Mammary epithelial cell (primary cell): ENCODE measurements around the gene VSTM2L.

ENCODE experiments used
- EZH2 ChIP-seq: IDR thresholded peaks from 2 replicates; pipeline ENCODE4 v1.6.1; 2012; ENCODE audit warnings: low read length, inconsistent platforms, borderline replicate concordance
- TF ChIP-seq, protein P1 (sequence below), 2 donors: IDR thresholded peaks in 1 of 2; conservative IDR thresholded peaks in 1 of 2; 2 replicates each; pipeline ENCODE4 v1.5.1; 2011 to 2012; ENCODE audit warnings: inconsistent platforms in 2 of 2, low read length in 2 of 2, mild to moderate bottlenecking in 2 of 2, control low read depth in 1 of 2, low read depth in 1 of 2; ENCODE audit not compliant: insufficient read depth in 1 of 2; ENCODE audit errors: extremely low read depth in 1 of 2

- TF ChIP-seq, protein P1, sequence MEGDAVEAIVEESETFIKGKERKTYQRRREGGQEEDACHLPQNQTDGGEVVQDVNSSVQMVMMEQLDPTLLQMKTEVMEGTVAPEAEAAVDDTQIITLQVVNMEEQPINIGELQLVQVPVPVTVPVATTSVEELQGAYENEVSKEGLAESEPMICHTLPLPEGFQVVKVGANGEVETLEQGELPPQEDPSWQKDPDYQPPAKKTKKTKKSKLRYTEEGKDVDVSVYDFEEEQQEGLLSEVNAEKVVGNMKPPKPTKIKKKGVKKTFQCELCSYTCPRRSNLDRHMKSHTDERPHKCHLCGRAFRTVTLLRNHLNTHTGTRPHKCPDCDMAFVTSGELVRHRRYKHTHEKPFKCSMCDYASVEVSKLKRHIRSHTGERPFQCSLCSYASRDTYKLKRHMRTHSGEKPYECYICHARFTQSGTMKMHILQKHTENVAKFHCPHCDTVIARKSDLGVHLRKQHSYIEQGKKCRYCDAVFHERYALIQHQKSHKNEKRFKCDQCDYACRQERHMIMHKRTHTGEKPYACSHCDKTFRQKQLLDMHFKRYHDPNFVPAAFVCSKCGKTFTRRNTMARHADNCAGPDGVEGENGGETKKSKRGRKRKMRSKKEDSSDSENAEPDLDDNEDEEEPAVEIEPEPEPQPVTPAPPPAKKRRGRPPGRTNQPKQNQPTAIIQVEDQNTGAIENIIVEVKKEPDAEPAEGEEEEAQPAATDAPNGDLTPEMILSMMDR (conservative IDR thresholded peaks at IDR 0.05 in 1 of 2, IDR thresholded peaks at IDR 0.05 in 1 of 2; ENCODE audit: extremely low read depth in 1 of 2, insufficient read depth in 1 of 2, low read depth in 1 of 2, low read length in 2 of 2) = no peak
- TF ChIP-seq EZH2 = no peak
These were observed 68.7 kb downstream of the VSTM2L start for GRCh38 chr20:37971561-37972127.
